Tibial nerve (tissue), 4 donors: Measurements from ENCODE around the gene NFATC3.

ENCODE experiments used
- CTCF ChIP-seq, 5 experiments: fragments of 200-600 bp in 3 of 5; fragments of 450-650 bp in 2 of 5; sonication (generic) in 3 of 5; IDR thresholded peaks; one replicate each; pipeline ENCODE4 v1.5.1; 2016 to 2019; ENCODE audit warnings: antibody characterized with exemption in 5 of 5, mild to moderate bottlenecking in 3 of 5, moderate library complexity in 2 of 5
- EP300 ChIP-seq, 2 donors: sonication (generic); formaldehyde crosslinking; IDR thresholded peaks; one replicate each; pipeline ENCODE4 v1.6.1; 2017; ENCODE audit warnings: antibody characterized with exemption in 2 of 2, mild to moderate bottlenecking in 1 of 2

GRCh38 chr16:68041783-68042182, 43.4 kb upstream of the NFATC3 start:
- TF ChIP-seq CTCF (IDR thresholded peaks at IDR 0.05) (no peak), EP300 (IDR thresholded peaks at IDR 0.05) (no peak)
